SK-N-SH (cell line): ENCODE data around the gene ADAMTS1. TPM values are rescaled to one million over a fixed set of nuclear protein-coding genes. Genes with fewer than 3 reads are reported as not detected.

Experiments used
- CTCF ChIA-PET: fragments of 300-600, 350-600 bp; formaldehyde crosslinking; extraction: SDS; loops from one replicate; lab custom pipeline; 2021; lab: Yijun Ruan, JAX
- POLR2A ChIA-PET: fragments of 350-600 bp; sonication (Branson Sonifier 250); formaldehyde crosslinking; extraction: SDS; loops from one replicate; lab custom pipeline; 2020; ENCODE audit warnings: antibody characterized with exemption, inconsistent platforms; lab: Yijun Ruan, JAX
- DNase-seq: peaks from one replicate; pipeline ENCODE4 v3.0.0; 2012
- H2AFZ ChIP-seq: fragments of 200-600 bp; sonication (generic); 2 replicates; pipeline ENCODE4 v1.8.1; 2016; ENCODE audit warnings: antibody characterized with exemption, mild to moderate bottlenecking, low read depth
- H3F3A ChIP-seq: fragments of 200-600 bp; sonication (generic); replicated peaks from 2 replicates; pipeline ENCODE3; 2016; ENCODE audit warnings: antibody characterized with exemption, mild to moderate bottlenecking; ENCODE audit not compliant: insufficient read depth
- H3K27ac ChIP-seq, 2 experiments: fragments of 200-500 bp in 1 of 2; fragments of 200-600 bp in 1 of 2; sonication (Bioruptor generic) in 1 of 2; sonication (generic), shearing (Covaris generic) in 1 of 2; 2 replicates each; pipeline versions ENCODE4 v1.5.1 to v1.6.1; 2014 to 2016; ENCODE audit warnings: low read depth in 2 of 2, inconsistent platforms in 1 of 2, low read length in 1 of 2, mild to moderate bottlenecking in 1 of 2, mixed read lengths in 1 of 2
- H3K27me3 ChIP-seq: fragments of 200-600 bp; sonication (generic), shearing (Covaris generic); 2 replicates; pipeline ENCODE4 v1.6.1; 2016; ENCODE audit warnings: mixed run types; ENCODE audit not compliant: insufficient read depth
- H3K36me3 ChIP-seq, 2 experiments: fragments of 200-500 bp in 1 of 2; fragments of 200-600 bp in 1 of 2; sonication (Bioruptor generic) in 1 of 2; sonication (generic) in 1 of 2; replicated peaks in 1 of 2; 2 replicates each; pipeline versions ENCODE3 to v1.5.1; 2014 to 2016; ENCODE audit warnings: low read length in 1 of 2, mild to moderate bottlenecking in 1 of 2; ENCODE audit not compliant: insufficient read depth in 2 of 2, control insufficient read depth in 1 of 2
- H3K4me1 ChIP-seq, 2 experiments: fragments of 200-500 bp in 1 of 2; fragments of 200-600 bp in 1 of 2; sonication (Bioruptor generic) in 1 of 2; sonication (generic), shearing (Covaris generic) in 1 of 2; 2 replicates each; pipeline versions ENCODE4 v1.5.1 to v1.6.1; 2014 to 2016; ENCODE audit warnings: low read depth in 1 of 2, low read length in 1 of 2, mixed run types in 1 of 2; ENCODE audit not compliant: insufficient read depth in 2 of 2, control insufficient read depth in 1 of 2
- H3K4me2 ChIP-seq: fragments of 200-600 bp; sonication (generic), shearing (Covaris generic); 2 replicates; pipeline ENCODE4 v1.6.1; 2017; ENCODE audit warnings: mixed run types
- H3K4me3 ChIP-seq, 2 experiments: fragments of 200-500 bp in 1 of 2; fragments of 200-600 bp in 1 of 2; sonication (Bioruptor generic) in 1 of 2; sonication (generic), shearing (Covaris generic) in 1 of 2; 2 replicates each; pipeline versions ENCODE4 v1.5.1 to v1.8.1; 2014 to 2016; ENCODE audit warnings: low read depth in 2 of 2, inconsistent platforms in 1 of 2, low read length in 1 of 2, mild to moderate bottlenecking in 1 of 2, mixed read lengths in 1 of 2, moderate library complexity in 1 of 2
- H3K79me2 ChIP-seq: fragments of 200-600 bp; sonication (generic); 2 replicates; pipeline ENCODE4 v1.8.1; 2017; ENCODE audit warnings: mild to moderate bottlenecking; ENCODE audit not compliant: insufficient read depth
- H3K9ac ChIP-seq: fragments of 200-600 bp; sonication (generic); 2 replicates; pipeline ENCODE4 v1.6.1; 2017; ENCODE audit warnings: mixed run types
- H3K9me2 ChIP-seq: fragments of 200-600 bp; sonication (generic); 2 replicates; pipeline ENCODE4 v1.6.1; 2017; ENCODE audit warnings: mixed run types
- H3K9me3 ChIP-seq: fragments of 200-600 bp; sonication (generic); 2 replicates; pipeline ENCODE4 v1.6.1; 2017; ENCODE audit warnings: mixed run types, mild to moderate bottlenecking, moderate library complexity
- H4K20me1 ChIP-seq: fragments of 200-600 bp; sonication (generic); 2 replicates; pipeline ENCODE4 v1.6.1; 2017; ENCODE audit warnings: mild to moderate bottlenecking, mixed run types; ENCODE audit not compliant: insufficient read depth
- CHD2 ChIP-seq: fragments of 150-350 bp; IDR thresholded peaks from 2 replicates; pipeline ENCODE4 v1.6.1; 2018; ENCODE audit warnings: low read length; ENCODE audit not compliant: partially characterized antibody
- ELF1 ChIP-seq: IDR thresholded peaks from 2 replicates; pipeline ENCODE4 v1.4.0; 2012
- EP300 ChIP-seq, 2 experiments: IDR thresholded peaks; 2 replicates each; pipeline versions ENCODE4 v1.4.0 to v1.6.1; 2012; ENCODE audit warnings: borderline replicate concordance in 1 of 2, low read depth in 1 of 2, low read length in 1 of 2
- EZH2phosphoT487 ChIP-seq: fragments of 200-600 bp; sonication (generic); IDR thresholded peaks from 2 replicates; pipeline ENCODE4 v1.6.1; 2017; ENCODE audit warnings: low read depth, mixed run types, mild to moderate bottlenecking, antibody characterized with exemption, moderate library complexity, borderline replicate concordance
- FOXJ3 ChIP-seq: sonication (generic); formaldehyde crosslinking; IDR thresholded peaks from 2 replicates; pipeline ENCODE4 v1.5.1; 2020; ENCODE audit warnings: mild to moderate bottlenecking, missing genetic modification reagents
- FOXM1 ChIP-seq: IDR thresholded peaks from 2 replicates; pipeline ENCODE4 v1.4.0; 2012; ENCODE audit warnings: low read depth, mild to moderate bottlenecking
- GATA2 ChIP-seq: sonication (generic); formaldehyde crosslinking; IDR thresholded peaks from 2 replicates; pipeline ENCODE4 v1.5.0; 2020; ENCODE audit warnings: mild to moderate bottlenecking, missing genetic modification reagents
- IRF3 ChIP-seq: fragments of 150-350 bp; IDR thresholded peaks from 2 replicates; pipeline ENCODE4 v1.6.1; 2016; ENCODE audit warnings: mild to moderate bottlenecking, low read depth, low read length
- JUND ChIP-seq: IDR thresholded peaks from 2 replicates; pipeline ENCODE4 v1.4.0; 2012
- MAX ChIP-seq: IDR thresholded peaks from 2 replicates; pipeline ENCODE4 v1.4.0; 2012; ENCODE audit warnings: low read depth
- MEF2A ChIP-seq: IDR thresholded peaks from 2 replicates; pipeline ENCODE4 v1.4.0; 2012; ENCODE audit warnings: low read depth, borderline replicate concordance
- MXI1 ChIP-seq: IDR thresholded peaks from 2 replicates; pipeline ENCODE4 v1.6.1; 2012; ENCODE audit warnings: mild to moderate bottlenecking, low read depth, low read length, improper control_type of control experiment
- NFIC ChIP-seq: IDR thresholded peaks from 2 replicates; pipeline ENCODE4 v1.4.0; 2012; ENCODE audit warnings: borderline replicate concordance
- PBX3 ChIP-seq: IDR thresholded peaks from 2 replicates; pipeline ENCODE4; 2012
- RAD21 ChIP-seq: IDR thresholded peaks from 2 replicates; pipeline ENCODE4 v1.6.1; 2012; ENCODE audit warnings: mild to moderate bottlenecking, low read length
- RCOR1 ChIP-seq: fragments of 150-350 bp; IDR thresholded peaks from 2 replicates; pipeline ENCODE4 v1.6.1; 2017; ENCODE audit warnings: antibody characterized with exemption, low read length
- RFX5 ChIP-seq: IDR thresholded peaks from 2 replicates; pipeline ENCODE4 v1.6.1; 2012; ENCODE audit warnings: mild to moderate bottlenecking, improper control_type of control experiment, low read length
- RXRA ChIP-seq: IDR thresholded peaks from 2 replicates; pipeline ENCODE4 v1.4.0; 2012; ENCODE audit warnings: low read depth, mild to moderate bottlenecking, borderline replicate concordance
- SMC3 ChIP-seq: IDR thresholded peaks from 2 replicates; pipeline ENCODE4 v1.6.1; 2012; ENCODE audit warnings: low read depth, low read length, improper control_type of control experiment
- TAF1 ChIP-seq: IDR thresholded peaks from 2 replicates; pipeline ENCODE4 v1.6.1; 2012; ENCODE audit warnings: low read depth, mild to moderate bottlenecking, low read length, moderate library complexity, borderline replicate concordance
- TCF12 ChIP-seq: IDR thresholded peaks from 2 replicates; pipeline ENCODE4 v1.4.0; 2012
- YY1 ChIP-seq: IDR thresholded peaks from 2 replicates; pipeline ENCODE4 v1.4.0; 2012; ENCODE audit warnings: low read depth, mild to moderate bottlenecking
- ZBTB33 ChIP-seq: IDR thresholded peaks from 2 replicates; pipeline ENCODE4 v1.4.0; 2012; ENCODE audit warnings: low read depth, borderline replicate concordance
- WGBS: methylation state at CpG from one replicate; pipeline ENCODE4 v1.1.6; 2017; ENCODE audit warnings: low lambda C conversion rate; 5-methylcytosine and 5-hydroxymethylcytosine counted together
- polyA plus RNA-seq, 3 experiments: library from polyadenylated mRNA; depleted of rRNA; stranded (reverse); fragments of >200 nt; gene quantifications; 2 replicates each; pipeline ENCODE4 v1.2.3, GENCODE V29; 2012

Gene ADAMTS1
- polyA plus RNA-seq, 1 of the 3 experiments (the other 2 are of a cell fraction) = 137 TPM

GRCh38 chr21:26820509-26820908, 24.7 kb downstream of the ADAMTS1 start:
- Histone ChIP-seq H3K4me2 (no peak overlapping the region), H3K27ac (no peak overlapping the region), H3K27me3 (no peaks in the 10 kb centered on the region), H3K4me3 (no peak overlapping the region), H3K9me2 (no peaks in the 10 kb centered on the region), H3F3A (no peaks in the 10 kb centered on the region), H3K79me2 (no peaks in the 10 kb centered on the region), H2AFZ (no peak overlapping the region), H4K20me1 (no peaks in the 10 kb centered on the region), H3K9me3 (0 out of 2 replicates have a peak, but pooled peaks cover 3% of the 10 kb centered on the region), H3K9ac (no peak overlapping the region), H3K4me1 (no peaks in the 10 kb centered on the region), H3K36me3 (no peaks in the 10 kb centered on the region)
- ChIA-PET POLR2A (no interaction called here), CTCF (interaction anchor here (1.0 kb wide), 1 partner anchor 25 kb away, joined by 3 read pairs; no protein-coding TSS in a partner anchor)
- TF ChIP-seq TCF12 = no peak
- no peak for TF ChIP-seq MXI1
- no peak for TF ChIP-seq MAX
- no peak for TF ChIP-seq NFIC
- no peak for TF ChIP-seq FOXJ3 (CRISPR knock-in tag)
- TF ChIP-seq SMC3 = no peak
- no peak for TF ChIP-seq RFX5
- no peak for TF ChIP-seq TAF1
- TF ChIP-seq JUND = no peak
- no peak for TF ChIP-seq MEF2A
- TF ChIP-seq ELF1 = no peak
- no peak for DNase-seq
- 60% methylated on average over 4 of the region's 4 CpGs for WGBS

GRCh38 chr21:26819740-26820324, 25.4 kb downstream of the ADAMTS1 start:
- H3K9me2 ChIP-seq = no peaks in the 10 kb centered on the region
- no peaks in the 10 kb centered on the region for H3K79me2 ChIP-seq
- H3K36me3 ChIP-seq = no peaks in the 10 kb centered on the region
- ChIA-PET POLR2A (no interaction called here), CTCF (interaction anchor here (1.0 kb wide), 1 partner anchor 26 kb away, joined by 3 read pairs; no protein-coding TSS in a partner anchor)
- no peaks in the 10 kb centered on the region for H4K20me1 ChIP-seq
- DNase-seq = no peak
- WGBS = 57% methylated on average over 3 of the region's 3 CpGs
- H3K4me1 ChIP-seq = no peaks in the 10 kb centered on the region
- no peak for TF ChIP-seq RAD21
- TF ChIP-seq FOXJ3 (CRISPR knock-in tag) = no peak
- no peak for TF ChIP-seq MAX
- TF ChIP-seq PBX3 = no peak
- TF ChIP-seq YY1 = no peak
- TF ChIP-seq RCOR1 = no peak
- no peak for TF ChIP-seq FOXM1
- no peak for TF ChIP-seq IRF3
- no peak for TF ChIP-seq ELF1
- TF ChIP-seq RXRA = no peak
- no peak for TF ChIP-seq GATA2 (CRISPR knock-in tag)
- TF ChIP-seq EZH2phosphoT487 = no peak
- TF ChIP-seq ZBTB33 = no peak
- TF ChIP-seq JUND = no peak
- no peak for TF ChIP-seq EP300 (IDR thresholded peaks at IDR 0.05; ENCODE audit: borderline replicate concordance in 1 of 2, low read depth in 1 of 2, low read length in 1 of 2)
- no peak for TF ChIP-seq CHD2
- TF ChIP-seq RFX5 = no peak
- TF ChIP-seq NFIC = no peak
- H3K27me3 ChIP-seq = no peaks in the 10 kb centered on the region
- H3K9ac ChIP-seq = no peak overlapping the region
- H3F3A ChIP-seq = no peaks in the 10 kb centered on the region
- 0 out of 2 replicates have a peak, but pooled peaks cover 3% of the 10 kb centered on the region for H3K9me3 ChIP-seq
- H3K4me2 ChIP-seq = no peak overlapping the region
- H3K27ac ChIP-seq = no peak overlapping the region
- no peak overlapping the region for H3K4me3 ChIP-seq
- no peak overlapping the region for H2AFZ ChIP-seq
